Uterus (tissue), 2 donors: ENCODE measurements around the gene ZNF501.

Experiments used
- POLR2A ChIP-seq, 2 donors: fragments of 450-650 bp; IDR thresholded peaks; one replicate each; pipeline ENCODE4 v1.6.1; 2016; ENCODE audit warnings: antibody characterized with exemption in 2 of 2, mild to moderate bottlenecking in 1 of 2, moderate library complexity in 1 of 2
- TF ChIP-seq, protein P1 (sequence below), 4 experiments: fragments of 200-600 bp in 2 of 4; fragments of 450-650 bp in 2 of 4; sonication (generic) in 2 of 4; IDR thresholded peaks; one replicate each; pipeline ENCODE4 v1.5.1; 2016 to 2019; ENCODE audit warnings: antibody characterized with exemption in 4 of 4, mild to moderate bottlenecking in 2 of 4, moderate library complexity in 1 of 4

DNA sequence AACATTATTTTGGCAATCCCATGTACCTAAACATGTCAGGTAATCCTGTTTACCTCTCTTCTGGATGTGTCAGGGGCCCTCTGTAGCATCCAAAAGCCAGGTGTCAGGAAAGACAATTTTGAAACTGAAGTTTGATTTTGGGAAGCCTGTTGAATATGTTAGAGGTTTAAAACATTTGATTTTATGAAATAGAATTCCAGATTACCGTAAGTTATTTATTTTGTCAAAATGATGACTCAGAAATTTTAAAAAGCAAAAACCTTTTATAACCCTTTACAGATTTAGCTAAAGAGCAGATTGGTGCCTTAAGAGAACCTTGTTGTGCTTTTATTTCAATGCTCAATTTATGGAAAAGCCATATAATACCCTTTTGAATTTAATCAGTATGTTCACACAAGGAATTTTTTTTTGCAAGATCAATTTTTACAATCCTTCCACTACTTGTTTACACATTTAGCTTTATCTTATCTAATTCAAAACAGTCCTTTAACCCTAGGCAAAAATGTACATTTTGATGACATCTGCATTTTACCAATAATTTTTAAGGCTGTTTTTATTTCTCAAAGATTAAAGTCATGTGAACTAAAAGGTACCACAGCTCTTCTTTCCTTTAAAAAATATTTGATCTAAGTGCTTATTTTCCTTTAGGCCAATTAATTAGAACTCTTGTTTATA is 42.1 kb downstream of the ZNF501 start:
- TF ChIP-seq, protein P1, sequence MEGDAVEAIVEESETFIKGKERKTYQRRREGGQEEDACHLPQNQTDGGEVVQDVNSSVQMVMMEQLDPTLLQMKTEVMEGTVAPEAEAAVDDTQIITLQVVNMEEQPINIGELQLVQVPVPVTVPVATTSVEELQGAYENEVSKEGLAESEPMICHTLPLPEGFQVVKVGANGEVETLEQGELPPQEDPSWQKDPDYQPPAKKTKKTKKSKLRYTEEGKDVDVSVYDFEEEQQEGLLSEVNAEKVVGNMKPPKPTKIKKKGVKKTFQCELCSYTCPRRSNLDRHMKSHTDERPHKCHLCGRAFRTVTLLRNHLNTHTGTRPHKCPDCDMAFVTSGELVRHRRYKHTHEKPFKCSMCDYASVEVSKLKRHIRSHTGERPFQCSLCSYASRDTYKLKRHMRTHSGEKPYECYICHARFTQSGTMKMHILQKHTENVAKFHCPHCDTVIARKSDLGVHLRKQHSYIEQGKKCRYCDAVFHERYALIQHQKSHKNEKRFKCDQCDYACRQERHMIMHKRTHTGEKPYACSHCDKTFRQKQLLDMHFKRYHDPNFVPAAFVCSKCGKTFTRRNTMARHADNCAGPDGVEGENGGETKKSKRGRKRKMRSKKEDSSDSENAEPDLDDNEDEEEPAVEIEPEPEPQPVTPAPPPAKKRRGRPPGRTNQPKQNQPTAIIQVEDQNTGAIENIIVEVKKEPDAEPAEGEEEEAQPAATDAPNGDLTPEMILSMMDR (IDR thresholded peaks at IDR 0.05) = no peak
- TF ChIP-seq POLR2A (IDR thresholded peaks at IDR 0.05) = no peak
